NCI-H1105 treated with DMSO at 0.1 percent for 48 hours (cell line): ENCODE results near the gene RTL3.
"Not testable (repeated sequence)": the region's sequence is repeated elsewhere in the genome, so short reads cannot be mapped to it uniquely, and the experiment has no call there.

Source experiments
- DNase-seq: peaks from one replicate; lab custom pipeline; 2025; lab: John Stamatoyannopoulos, UW

The RTL3 gene

GRCh38 chrX:78658845-78659744 lies at the start of gene RTL3:
RTL3 (minus strand) TSS chrX:78659328; CDS start chrX:78658420, 908 bp downstream.
- DNase-seq, result no peak

GRCh38 chrX:78708816-78709215 lies 49.7 kb upstream of the RTL3 start:
- DNase-seq, result no peak

DNA sequence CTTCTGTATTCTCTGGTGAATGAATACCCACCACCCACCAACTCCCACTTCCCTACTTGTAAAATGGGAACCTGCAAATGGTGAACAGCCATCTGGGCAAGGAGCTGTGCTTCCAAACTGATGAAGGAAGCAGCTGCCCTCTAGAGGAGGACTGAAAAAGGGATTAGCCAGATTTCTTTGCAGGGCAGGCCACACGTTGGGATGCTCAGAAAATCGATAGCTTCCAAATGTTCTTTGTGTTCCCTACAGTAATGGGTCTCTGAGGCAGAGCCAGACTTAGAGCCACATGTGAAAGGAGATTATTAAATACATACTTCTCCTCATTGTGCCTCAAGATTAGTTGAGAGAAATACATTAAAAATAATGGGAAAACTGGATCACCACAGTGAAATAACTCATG lies 49.1 kb upstream of the RTL3 start:
- DNase-seq, result no peak

DNA sequence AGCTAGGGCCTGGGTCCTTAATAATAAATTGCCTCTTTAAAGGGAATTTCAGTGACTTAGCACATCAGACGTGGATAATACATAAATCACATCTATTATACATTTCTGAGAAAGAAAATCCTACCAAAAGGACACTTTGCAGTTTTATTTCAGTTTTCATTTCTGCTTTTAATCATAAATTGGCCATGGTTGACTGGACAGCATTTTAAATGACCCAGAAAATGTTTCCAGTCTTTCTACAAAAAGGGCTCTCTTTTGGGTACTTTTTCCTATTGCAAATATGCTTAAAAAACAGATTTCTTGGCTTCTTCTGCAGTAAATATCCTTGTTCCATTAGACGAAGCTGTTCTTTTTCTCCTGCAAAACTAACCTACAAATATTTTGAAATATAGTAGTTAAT lies 46.9 kb upstream of the RTL3 start:
- DNase-seq, result no peak

DNA sequence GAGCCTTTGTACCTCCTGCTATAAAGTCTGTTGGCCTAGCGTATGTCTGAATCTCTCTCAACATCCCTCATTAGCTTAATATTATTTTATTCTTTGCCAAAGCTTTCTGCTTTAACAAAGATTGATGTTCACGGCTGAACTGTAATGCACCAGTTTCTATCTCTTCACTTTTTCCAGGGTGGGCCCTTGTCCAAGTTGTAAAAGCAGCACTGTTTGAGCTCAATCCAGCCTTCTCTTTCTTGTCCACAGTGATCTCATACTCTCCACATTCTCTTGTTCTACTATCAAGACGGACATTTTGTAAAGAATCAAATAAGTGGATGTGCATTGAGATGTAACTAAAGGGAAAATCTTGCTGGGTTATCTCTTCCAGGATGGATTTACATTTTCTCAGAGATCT lies 34.4 kb upstream of the RTL3 start:
- DNase-seq, result no peak

DNA sequence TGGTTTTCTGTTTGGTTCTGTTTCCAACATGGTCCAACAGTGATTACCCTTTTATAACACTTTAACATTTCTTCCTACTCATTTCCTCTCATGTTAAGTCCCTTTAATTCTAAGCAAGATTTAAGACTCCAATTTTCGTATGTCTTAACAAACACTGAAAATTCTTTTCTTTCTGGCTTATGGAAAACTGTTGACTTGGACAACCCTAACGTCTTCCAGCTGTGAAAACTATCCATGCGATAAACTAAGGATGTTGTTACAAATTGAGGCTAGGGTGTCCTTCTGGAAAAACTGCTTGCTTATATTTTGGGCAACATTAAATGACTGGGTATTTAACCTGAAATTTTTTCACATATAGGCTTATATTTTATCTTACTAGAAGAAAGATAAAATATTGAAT lies 33.9 kb upstream of the RTL3 start:
- DNase-seq, result no peak

- DNase-seq, result no peak
These were observed 28.5 kb upstream of the RTL3 start for GRCh38 chrX:78687586-78687985.

GRCh38 chrX:78673246-78673645 lies 14.1 kb upstream of the RTL3 start:
- no peak for DNase-seq

DNA sequence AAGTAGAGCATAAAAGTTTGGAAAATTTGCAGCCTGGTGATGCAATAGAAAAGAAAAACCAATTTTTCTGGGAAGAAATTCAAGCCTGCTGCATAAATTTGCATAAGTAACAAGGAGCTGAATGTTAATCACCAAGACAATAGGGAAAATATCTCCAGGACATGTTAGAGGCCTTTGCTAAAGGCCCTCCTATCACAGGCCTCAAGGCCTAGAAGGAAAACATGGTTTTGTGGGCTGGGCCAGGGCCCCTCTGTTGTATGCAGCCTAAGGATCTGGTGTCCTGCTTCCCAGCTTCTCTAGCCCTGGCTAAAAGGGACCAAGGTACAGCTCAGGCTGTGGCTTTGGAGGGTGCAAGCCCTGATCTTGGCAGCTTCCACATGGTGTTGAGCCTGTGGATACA lies 6.2 kb upstream of the RTL3 start:
- DNase-seq, result no peak

GRCh38 chrX:78661836-78662235 lies 2.7 kb upstream of the RTL3 start:
- no peak for DNase-seq

- no peak for DNase-seq
These were observed 827 bp upstream of the RTL3 start for GRCh38 chrX:78659955-78660354.

DNA sequence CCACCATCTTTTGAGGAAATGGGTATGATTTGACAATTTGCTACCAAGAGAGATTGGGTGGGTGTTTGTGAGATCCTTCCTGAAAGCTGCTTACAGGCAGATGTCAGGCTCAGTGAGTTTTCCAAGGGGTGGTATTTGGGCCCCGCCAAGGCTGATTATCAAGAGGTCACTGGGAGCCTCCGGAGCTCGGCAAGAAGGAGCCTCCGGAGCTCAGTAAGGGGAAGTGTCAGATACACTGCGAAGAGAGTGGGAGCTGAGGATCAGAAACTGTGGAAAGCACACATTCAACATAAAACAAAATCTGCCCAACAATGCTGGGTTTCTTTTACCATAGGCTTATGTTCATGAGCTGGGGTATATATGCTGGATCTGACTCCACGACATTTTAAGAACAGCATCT lies 714 bp downstream of the RTL3 start:
- no peak for DNase-seq

DNA sequence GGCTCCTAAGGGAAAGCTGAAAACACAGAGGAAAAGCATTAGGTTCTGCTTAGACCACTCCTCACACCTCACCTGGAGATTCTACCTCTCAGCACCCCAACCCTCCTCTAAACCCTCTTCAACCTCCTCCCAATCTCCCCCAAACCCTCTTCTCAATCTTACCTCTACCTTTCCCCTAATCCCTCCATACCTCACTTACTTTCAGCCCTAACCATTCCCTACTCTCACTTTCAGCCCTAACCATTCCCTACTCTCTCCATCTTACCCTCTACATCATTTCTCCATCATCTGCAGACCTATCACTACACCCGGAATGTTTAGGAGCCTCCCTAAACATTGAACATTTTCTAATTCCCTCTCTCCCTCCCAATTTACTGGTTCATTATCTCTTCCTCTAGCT lies 3.5 kb downstream of the RTL3 start:
- DNase-seq, result no peak

GRCh38 chrX:78653118-78653822 lies 5.9 kb downstream of the RTL3 start:
- DNase-seq, result no peak

- no peak for DNase-seq
These were observed 8.2 kb downstream of the RTL3 start for GRCh38 chrX:78650906-78651437.

- no peak for DNase-seq
These were observed 15.3 kb downstream of the RTL3 start for GRCh38 chrX:78643874-78644273.

GRCh38 chrX:78643096-78643495 lies 16.0 kb downstream of the RTL3 start:
- no peak for DNase-seq

DNA sequence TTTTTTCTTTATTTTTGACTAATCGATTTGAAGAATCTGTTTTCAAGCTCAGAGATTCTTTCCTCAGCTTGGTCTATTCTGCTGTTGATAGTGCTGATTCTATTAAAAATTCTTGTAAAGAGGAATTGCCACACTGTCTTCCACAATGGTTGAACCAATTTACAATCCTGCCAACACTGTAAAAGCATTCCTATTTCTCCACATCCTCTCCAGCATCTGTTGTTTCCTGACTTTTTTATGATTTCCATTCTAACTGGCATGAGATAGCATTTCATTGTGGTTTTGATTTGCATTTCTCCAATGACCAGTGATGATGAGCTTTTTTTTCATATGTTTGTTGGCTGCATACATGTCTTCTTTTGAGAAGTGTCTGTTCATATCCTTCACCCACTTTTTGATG lies 23.0 kb downstream of the RTL3 start:
- DNase-seq, result not testable (repeated sequence)

DNA sequence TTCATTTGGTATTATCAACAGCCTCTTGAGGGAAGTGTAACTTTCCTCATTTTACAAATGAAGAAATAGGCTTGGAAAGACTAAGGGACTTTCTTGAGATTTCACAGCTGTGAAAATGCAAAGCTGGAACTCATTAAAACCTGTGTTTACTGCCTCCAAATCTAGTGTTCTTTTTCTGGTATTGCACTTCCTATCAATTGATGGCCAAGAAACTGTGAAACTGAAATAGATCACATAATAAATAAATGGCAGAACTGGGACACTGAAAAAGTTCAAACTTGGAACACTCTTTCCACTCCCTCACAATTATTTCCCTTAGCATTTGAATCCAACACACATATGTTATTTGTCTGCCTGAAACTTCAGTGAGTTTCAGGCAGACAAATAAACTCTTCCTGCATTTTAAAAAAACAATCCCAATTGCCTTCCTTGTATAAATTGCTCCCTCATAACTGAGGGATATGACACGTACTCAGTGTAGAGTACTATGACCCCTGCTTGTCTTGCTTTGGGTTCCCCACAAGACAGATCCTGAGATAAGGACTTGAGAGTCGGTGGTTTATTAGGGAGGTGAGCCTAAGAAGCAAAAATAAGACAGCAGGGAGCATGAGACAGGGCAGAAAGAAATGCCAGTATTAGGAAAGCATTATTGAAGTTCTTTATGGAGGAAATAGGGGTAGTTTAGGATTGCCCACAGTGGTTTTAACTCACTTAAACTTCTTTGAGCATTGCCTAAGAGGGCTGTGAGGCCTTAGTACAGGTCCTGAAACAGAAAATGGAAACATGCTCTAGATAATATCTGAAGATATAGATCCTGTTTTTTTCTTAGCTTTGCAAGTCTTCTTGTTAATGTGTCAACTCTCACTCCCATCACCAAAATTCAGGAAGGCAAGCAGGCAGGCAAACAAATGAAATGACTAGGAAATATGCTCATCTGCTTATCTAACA lies 33.9 kb downstream of the RTL3 start:
- no peak for DNase-seq

DNA sequence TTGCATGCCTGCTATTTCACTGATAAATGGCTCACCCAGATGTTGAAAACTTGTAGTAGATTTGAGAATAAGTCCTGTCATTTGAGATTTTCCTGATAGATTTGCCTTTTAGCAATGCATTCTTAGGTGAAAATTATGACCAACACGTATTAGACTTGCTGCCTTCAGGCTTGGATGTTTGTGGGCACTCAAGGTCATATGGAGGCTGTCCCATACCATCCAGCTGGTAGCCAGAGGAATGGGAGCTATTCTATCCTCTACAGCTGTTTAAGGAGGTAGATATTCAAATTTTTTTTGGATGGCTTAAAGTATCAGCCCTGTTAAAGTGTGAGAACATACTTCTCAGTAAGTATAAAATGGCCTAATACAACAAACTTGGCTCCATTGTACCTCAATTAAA lies 34.7 kb downstream of the RTL3 start:
- no peak for DNase-seq

- no peak for DNase-seq
These were observed 36.3 kb downstream of the RTL3 start for GRCh38 chrX:78622831-78623230.

DNA sequence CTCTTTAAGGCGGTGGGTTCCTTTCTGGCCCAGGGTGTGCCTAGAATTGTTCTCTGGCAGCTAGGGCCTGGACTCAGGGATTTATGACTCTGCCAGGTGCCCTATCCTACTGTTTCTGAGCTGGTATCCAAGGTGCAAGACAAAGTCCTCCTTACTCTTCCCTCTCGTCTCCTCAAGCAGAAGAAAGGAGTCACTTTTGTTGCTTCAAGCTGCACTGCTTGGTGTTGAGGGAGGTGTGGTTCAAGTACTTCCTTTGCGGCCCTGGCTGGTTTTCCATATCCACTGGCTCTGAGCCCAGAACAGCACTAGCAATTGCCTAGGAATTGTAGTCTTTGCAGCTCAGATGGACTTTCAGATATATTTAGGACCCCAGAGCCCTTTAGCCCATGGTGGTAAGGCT lies 39.3 kb downstream of the RTL3 start:
- DNase-seq, result no peak
